ENCODE results near the gene SUGP2. TPM values are rescaled to one million over a fixed set of nuclear protein-coding genes. Genes with fewer than 3 reads are reported as not detected.

The SUGP2 gene
- total and polyA plus RNA-seq, 9 donors = 27.0 to 81.9 (median 53.7) TPM

DNA sequence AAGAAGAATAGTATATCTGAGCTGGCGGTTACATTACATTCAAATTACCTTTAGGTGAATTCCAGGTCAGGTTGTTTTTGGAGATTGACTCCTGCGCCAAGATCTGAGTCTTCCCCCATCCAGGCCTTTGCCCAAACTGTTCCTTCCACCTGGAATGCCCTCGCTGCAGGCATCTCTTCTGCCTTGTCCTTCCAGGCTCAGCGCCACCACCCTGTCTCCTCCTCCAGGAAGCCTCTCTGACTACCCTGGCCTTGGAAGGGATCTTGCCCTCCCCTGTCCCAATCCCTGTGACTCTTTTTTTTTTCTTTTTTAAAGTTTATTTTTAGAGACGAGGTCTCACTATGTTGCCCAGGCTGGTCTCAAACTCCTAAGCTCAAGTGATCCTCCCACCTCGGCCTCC lies 90.6 kb downstream of the SUGP2 start:
- WGBS, 3 donors = 84 to 91% (median 86%) methylated on average over 6 of the region's 6 CpGs
- no peak overlapping the region for H3K27ac ChIP-seq
- no peaks in the 10 kb centered on the region for H3K4me1 ChIP-seq (ENCODE audit: insufficient read depth)
- TF ChIP-seq EP300 (IDR thresholded peaks at IDR 0.05) = no peak
- TF ChIP-seq POLR2A (IDR thresholded peaks at IDR 0.05) = no peak
- TF ChIP-seq, protein P1, sequence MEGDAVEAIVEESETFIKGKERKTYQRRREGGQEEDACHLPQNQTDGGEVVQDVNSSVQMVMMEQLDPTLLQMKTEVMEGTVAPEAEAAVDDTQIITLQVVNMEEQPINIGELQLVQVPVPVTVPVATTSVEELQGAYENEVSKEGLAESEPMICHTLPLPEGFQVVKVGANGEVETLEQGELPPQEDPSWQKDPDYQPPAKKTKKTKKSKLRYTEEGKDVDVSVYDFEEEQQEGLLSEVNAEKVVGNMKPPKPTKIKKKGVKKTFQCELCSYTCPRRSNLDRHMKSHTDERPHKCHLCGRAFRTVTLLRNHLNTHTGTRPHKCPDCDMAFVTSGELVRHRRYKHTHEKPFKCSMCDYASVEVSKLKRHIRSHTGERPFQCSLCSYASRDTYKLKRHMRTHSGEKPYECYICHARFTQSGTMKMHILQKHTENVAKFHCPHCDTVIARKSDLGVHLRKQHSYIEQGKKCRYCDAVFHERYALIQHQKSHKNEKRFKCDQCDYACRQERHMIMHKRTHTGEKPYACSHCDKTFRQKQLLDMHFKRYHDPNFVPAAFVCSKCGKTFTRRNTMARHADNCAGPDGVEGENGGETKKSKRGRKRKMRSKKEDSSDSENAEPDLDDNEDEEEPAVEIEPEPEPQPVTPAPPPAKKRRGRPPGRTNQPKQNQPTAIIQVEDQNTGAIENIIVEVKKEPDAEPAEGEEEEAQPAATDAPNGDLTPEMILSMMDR (IDR thresholded peaks at IDR 0.05) = no peak
- intact Hi-C loops (cut with DNase I) = loop anchor here in 1 of 4 donors (10.0 kb wide), 1 partner anchor 78 kb away; no protein-coding TSS in a partner anchor
- H3K36me3 ChIP-seq = no peaks in the 10 kb centered on the region
- H3K4me3 ChIP-seq = no peak overlapping the region
- no peak for DNase-seq
- H3K27me3 ChIP-seq = no peaks in the 10 kb centered on the region
- H3K9me3 ChIP-seq = no peaks in the 10 kb centered on the region

DNA sequence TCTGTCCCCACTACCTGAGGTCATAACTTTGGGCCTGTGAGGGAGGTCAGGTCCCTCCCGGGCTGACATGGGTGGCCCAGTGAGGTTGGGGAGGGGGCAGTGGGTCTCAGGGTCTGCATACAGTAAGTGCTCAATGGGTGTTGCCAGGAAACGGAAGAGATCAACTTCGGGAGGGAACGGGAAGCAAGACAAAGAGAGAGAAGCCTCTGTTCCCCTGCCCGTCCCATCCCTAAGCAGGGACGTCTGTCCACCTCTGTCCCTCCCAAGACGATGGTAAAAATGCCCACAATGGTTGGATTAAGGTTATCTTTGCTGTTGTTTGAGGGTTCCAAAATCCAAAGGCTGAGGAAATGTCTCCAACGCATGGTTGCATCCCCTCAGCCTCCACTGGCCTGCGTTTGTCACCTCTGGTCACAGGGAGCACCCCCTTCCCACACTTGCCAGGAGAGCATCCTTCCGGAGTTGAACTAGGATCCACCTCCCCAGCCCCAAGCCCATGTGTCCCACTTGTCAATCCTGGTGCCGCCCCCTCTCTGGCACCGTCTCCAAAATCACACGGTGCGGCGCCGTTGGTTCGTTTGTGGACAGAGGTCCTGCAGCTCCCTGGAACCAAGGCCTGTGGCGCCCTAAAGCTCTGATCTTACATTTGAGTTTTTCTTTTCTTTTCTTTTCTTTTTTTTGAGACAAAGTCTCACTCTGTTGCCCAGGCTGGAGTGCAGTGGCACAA lies 91.5 kb downstream of the SUGP2 start:
- 59 to 68% (median 67%) methylated on average over 18 of the region's 18 CpGs for WGBS, 3 donors
- intact Hi-C loops (cut with DNase I) = loop anchor here in 1 of 4 donors (10.0 kb wide), 1 partner anchor 77 kb away; no protein-coding TSS in a partner anchor
- Histone ChIP-seq H3K4me3 (peak overlapping the region; percentile 80), H3K36me3 (no peaks in the 10 kb centered on the region), H3K27me3 (no peaks in the 10 kb centered on the region), H3K27ac (no peak overlapping the region), H3K4me1 (ENCODE audit: insufficient read depth) (no peaks in the 10 kb centered on the region), H3K9me3 (no peaks in the 10 kb centered on the region)
- TF ChIP-seq EP300 (IDR thresholded peaks at IDR 0.05) (no peak), POLR2A (IDR thresholded peaks at IDR 0.05) (no peak)
- TF ChIP-seq, protein P1 (IDR thresholded peaks at IDR 0.05) = no peak
- DNase-seq = no peak

Other genes starting within 250 kb of the SUGP2 start
- gene COMP, start 242.2 kb downstream of the SUGP2 start, total RNA-seq = under 1 TPM in 4 of 7 donors, not detected in 3; 0.17 to 0.92 (median 0.52) TPM
- gene COMP, start 242.2 kb downstream of the SUGP2 start, polyA plus RNA-seq = under 1 TPM; 0.08 to 0.35 TPM
- gene UPF1, start 201.6 kb downstream of the SUGP2 start, total RNA-seq = 10 to 100 TPM; 38.0 to 89.0 (median 62.0) TPM
- 10 to 100 TPM; 35.4 to 37.1 TPM for gene UPF1, start 201.6 kb downstream of the SUGP2 start, polyA plus RNA-seq
- gene CERS1, start 137.4 kb downstream of the SUGP2 start, total RNA-seq = 1 to 10 TPM in 3 of 7 donors, under 1 TPM in 4; 0.36 to 2.6 (median 0.99) TPM
- gene CERS1, start 137.4 kb downstream of the SUGP2 start, polyA plus RNA-seq = 1 to 10 TPM; 1.2 to 1.7 TPM
- gene COPE, start 114.1 kb downstream of the SUGP2 start, total RNA-seq = 100 to 1,000 TPM; 101 to 140 (median 115) TPM
- gene COPE, start 114.1 kb downstream of the SUGP2 start, polyA plus RNA-seq = 100 to 1,000 TPM in 1 of 2 donors, 10 to 100 TPM in 1; 11.3 to 126 TPM
- 10 to 100 TPM; 25.2 to 37.9 (median 32.8) TPM for gene DDX49, start 113.8 kb downstream of the SUGP2 start, total RNA-seq
- 10 to 100 TPM; 19.4 to 37.8 TPM for gene DDX49, start 113.8 kb downstream of the SUGP2 start, polyA plus RNA-seq
- 10 to 100 TPM; 15.1 to 29.2 (median 18.6) TPM for gene HOMER3, start 92.3 kb downstream of the SUGP2 start, total RNA-seq
- 10 to 100 TPM in 1 of 2 donors, 1 to 10 TPM in 1; 7.8 to 28.4 TPM for gene HOMER3, start 92.3 kb downstream of the SUGP2 start, polyA plus RNA-seq
- gene ARMC6, start 86 bp upstream of the SUGP2 start, total RNA-seq = 10 to 100 TPM; 11.2 to 27.5 (median 14.8) TPM
- gene ARMC6, start 86 bp upstream of the SUGP2 start, polyA plus RNA-seq = 10 to 100 TPM in 1 of 2 donors, 1 to 10 TPM in 1; 7.0 to 14.6 TPM
- gene SLC25A42, start 30.5 kb upstream of the SUGP2 start, total RNA-seq = 10 to 100 TPM in 6 of 7 donors, 1 to 10 TPM in 1; 9.5 to 34.3 (median 23.2) TPM
- gene SLC25A42, start 30.5 kb upstream of the SUGP2 start, polyA plus RNA-seq = 10 to 100 TPM in 1 of 2 donors, 1 to 10 TPM in 1; 6.5 to 18.8 TPM
- gene TMEM161A, start 105.0 kb upstream of the SUGP2 start, total RNA-seq = 10 to 100 TPM; 15.9 to 33.9 (median 23.9) TPM
- 10 to 100 TPM in 1 of 2 donors, 1 to 10 TPM in 1; 3.2 to 28.1 TPM for gene TMEM161A, start 105.0 kb upstream of the SUGP2 start, polyA plus RNA-seq
- 1 to 10 TPM in 4 of 7 donors, under 1 TPM in 2, not detected in 1; 0.46 to 3.6 (median 2.1) TPM for gene MEF2B, start 136.7 kb upstream of the SUGP2 start, total RNA-seq
- gene MEF2B, start 136.7 kb upstream of the SUGP2 start, polyA plus RNA-seq = 1 to 10 TPM in 1 of 2 donors, under 1 TPM in 1; 0.35 to 1.1 TPM
- gene BORCS8, start 158.6 kb upstream of the SUGP2 start, total RNA-seq = 10 to 100 TPM in 6 of 7 donors, 1 to 10 TPM in 1; 5.4 to 19.0 (median 16.6) TPM
- 10 to 100 TPM in 1 of 2 donors, 1 to 10 TPM in 1; 5.7 to 13.1 TPM for gene BORCS8, start 158.6 kb upstream of the SUGP2 start, polyA plus RNA-seq
- gene RFXANK, start 158.7 kb upstream of the SUGP2 start, total RNA-seq = 10 to 100 TPM; 40.4 to 67.2 (median 58.4) TPM
- gene RFXANK, start 158.7 kb upstream of the SUGP2 start, polyA plus RNA-seq = 10 to 100 TPM in 1 of 2 donors, 1 to 10 TPM in 1; 9.7 to 59.2 TPM
- 10 to 100 TPM; 12.5 to 24.4 (median 14.9) TPM for gene NR2C2AP, start 169.9 kb upstream of the SUGP2 start, total RNA-seq
- gene NR2C2AP, start 169.9 kb upstream of the SUGP2 start, polyA plus RNA-seq = 10 to 100 TPM in 1 of 2 donors, 1 to 10 TPM in 1; 8.8 to 27.2 TPM
- gene NCAN, start 178.4 kb upstream of the SUGP2 start, total RNA-seq = not detected
- gene NCAN, start 178.4 kb upstream of the SUGP2 start, polyA plus RNA-seq = not detected
- gene TM6SF2, start 239.8 kb upstream of the SUGP2 start, total RNA-seq = 1 to 10 TPM in 1 of 7 donors, under 1 TPM in 2, not detected in 4; 0.25 to 3.7 (median 0.31) TPM
- gene TM6SF2, start 239.8 kb upstream of the SUGP2 start, polyA plus RNA-seq = under 1 TPM in 1 of 2 donors, not detected in 1; 0.19 TPM